HL-60 (cell line): ENCODE results near the gene TMEM72.

ENCODE experiments used
- DNase-seq, 2 experiments: peaks; one replicate each; pipeline ENCODE4 v3.0.0-alpha.2; 2010 to 2020; ENCODE audit warnings: low read depth in 1 of 2, low spot score in 1 of 2
- H3K27ac ChIP-seq: fragments of 250-450 bp; sonication (Bioruptor Pico); replicated peaks from 2 replicates; pipeline ENCODE4 v1.5.1; 2020; ENCODE audit warnings: mild to moderate bottlenecking, moderate library complexity
- H3K27me3 ChIP-seq: fragments of 250-450 bp; sonication (Bioruptor Pico); 2 replicates; pipeline ENCODE4 v1.5.1; 2021; ENCODE audit warnings: mild to moderate bottlenecking, moderate library complexity; ENCODE audit not compliant: insufficient read depth, poor library complexity, severe bottlenecking
- H3K4me3 ChIP-seq: replicated peaks from 2 replicates; pipeline ENCODE4 v1.5.1; 2011; ENCODE audit warnings: mild to moderate bottlenecking, control low read depth, low read length; ENCODE audit not compliant: insufficient read depth
- GABPA ChIP-seq: IDR thresholded peaks from 2 replicates; pipeline ENCODE4 v1.6.1; 2012; ENCODE audit warnings: low read depth
- POLR2AphosphoS5 ChIP-seq: IDR thresholded peaks from 2 replicates; pipeline ENCODE4 v1.6.1; 2012; ENCODE audit warnings: low read depth
- SPI1 ChIP-seq: IDR thresholded peaks from 2 replicates; pipeline ENCODE4 v1.6.1; 2012; ENCODE audit warnings: low read depth, mild to moderate bottlenecking, borderline replicate concordance
- TF ChIP-seq, protein P1 (sequence below): IDR thresholded peaks from 2 replicates; pipeline ENCODE4 v1.6.1; 2012; ENCODE audit warnings: low read depth; ENCODE audit not compliant: insufficient replicate concordance
- TF ChIP-seq, protein P2 (sequence below): IDR thresholded peaks from one replicate; pipeline ENCODE4 v1.5.1; 2011; ENCODE audit warnings: low read length, control low read depth, inconsistent platforms; ENCODE audit not compliant: insufficient read depth

The TMEM72 gene

DNA sequence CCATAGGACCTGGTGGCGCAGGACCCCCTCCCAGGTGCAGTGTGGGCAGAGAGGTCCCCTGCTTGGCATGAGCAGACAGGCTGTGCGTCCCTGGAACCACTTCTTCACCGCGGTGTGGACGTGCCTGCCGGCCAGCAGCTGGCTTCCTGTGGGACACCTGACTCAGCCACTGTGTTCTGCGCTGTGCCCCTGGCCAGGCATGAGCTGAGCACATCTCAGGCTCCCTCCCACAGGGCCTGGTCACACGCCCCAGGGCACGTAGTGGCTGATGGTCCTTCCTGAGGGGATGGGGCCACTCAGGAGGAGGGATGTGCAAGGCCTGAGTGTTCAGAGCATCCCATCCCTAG is 71.0 kb downstream of the TMEM72 start:
- Histone ChIP-seq H3K27me3 (no peaks in the 10 kb centered on the region), H3K27ac (no peak overlapping the region), H3K4me3 (no peak overlapping the region)
- TF ChIP-seq, protein P1, sequence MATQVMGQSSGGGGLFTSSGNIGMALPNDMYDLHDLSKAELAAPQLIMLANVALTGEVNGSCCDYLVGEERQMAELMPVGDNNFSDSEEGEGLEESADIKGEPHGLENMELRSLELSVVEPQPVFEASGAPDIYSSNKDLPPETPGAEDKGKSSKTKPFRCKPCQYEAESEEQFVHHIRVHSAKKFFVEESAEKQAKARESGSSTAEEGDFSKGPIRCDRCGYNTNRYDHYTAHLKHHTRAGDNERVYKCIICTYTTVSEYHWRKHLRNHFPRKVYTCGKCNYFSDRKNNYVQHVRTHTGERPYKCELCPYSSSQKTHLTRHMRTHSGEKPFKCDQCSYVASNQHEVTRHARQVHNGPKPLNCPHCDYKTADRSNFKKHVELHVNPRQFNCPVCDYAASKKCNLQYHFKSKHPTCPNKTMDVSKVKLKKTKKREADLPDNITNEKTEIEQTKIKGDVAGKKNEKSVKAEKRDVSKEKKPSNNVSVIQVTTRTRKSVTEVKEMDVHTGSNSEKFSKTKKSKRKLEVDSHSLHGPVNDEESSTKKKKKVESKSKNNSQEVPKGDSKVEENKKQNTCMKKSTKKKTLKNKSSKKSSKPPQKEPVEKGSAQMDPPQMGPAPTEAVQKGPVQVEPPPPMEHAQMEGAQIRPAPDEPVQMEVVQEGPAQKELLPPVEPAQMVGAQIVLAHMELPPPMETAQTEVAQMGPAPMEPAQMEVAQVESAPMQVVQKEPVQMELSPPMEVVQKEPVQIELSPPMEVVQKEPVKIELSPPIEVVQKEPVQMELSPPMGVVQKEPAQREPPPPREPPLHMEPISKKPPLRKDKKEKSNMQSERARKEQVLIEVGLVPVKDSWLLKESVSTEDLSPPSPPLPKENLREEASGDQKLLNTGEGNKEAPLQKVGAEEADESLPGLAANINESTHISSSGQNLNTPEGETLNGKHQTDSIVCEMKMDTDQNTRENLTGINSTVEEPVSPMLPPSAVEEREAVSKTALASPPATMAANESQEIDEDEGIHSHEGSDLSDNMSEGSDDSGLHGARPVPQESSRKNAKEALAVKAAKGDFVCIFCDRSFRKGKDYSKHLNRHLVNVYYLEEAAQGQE: no peak
- no peak for TF ChIP-seq GABPA
- no peak for TF ChIP-seq SPI1
- no peak for TF ChIP-seq POLR2AphosphoS5
- DNase-seq: no peak

DNA sequence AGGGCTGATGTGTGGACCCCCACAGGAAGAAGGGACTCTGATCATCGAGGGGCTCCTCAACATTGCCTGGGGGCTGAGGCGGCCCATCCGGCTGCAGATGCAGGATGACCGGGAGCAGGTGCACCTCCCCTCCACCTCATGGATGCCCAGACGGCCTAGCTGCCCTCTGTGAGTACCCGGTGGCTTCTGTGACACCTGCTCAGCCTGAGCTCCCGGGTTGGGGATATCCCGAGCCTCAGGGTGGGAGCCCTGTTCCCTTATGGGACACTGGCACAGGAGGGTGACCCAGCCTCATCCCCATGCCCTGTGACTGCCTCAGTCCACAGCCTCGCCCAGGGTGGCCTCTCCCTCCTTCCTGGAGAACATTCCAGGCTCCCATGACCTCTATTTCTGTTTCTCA is 71.4 kb downstream of the TMEM72 start:
- DNase-seq: no peak
- H3K27ac ChIP-seq: no peak overlapping the region
- no peak for TF ChIP-seq GABPA
- H3K27me3 ChIP-seq: no peaks in the 10 kb centered on the region
- no peak overlapping the region for H3K4me3 ChIP-seq

DNA sequence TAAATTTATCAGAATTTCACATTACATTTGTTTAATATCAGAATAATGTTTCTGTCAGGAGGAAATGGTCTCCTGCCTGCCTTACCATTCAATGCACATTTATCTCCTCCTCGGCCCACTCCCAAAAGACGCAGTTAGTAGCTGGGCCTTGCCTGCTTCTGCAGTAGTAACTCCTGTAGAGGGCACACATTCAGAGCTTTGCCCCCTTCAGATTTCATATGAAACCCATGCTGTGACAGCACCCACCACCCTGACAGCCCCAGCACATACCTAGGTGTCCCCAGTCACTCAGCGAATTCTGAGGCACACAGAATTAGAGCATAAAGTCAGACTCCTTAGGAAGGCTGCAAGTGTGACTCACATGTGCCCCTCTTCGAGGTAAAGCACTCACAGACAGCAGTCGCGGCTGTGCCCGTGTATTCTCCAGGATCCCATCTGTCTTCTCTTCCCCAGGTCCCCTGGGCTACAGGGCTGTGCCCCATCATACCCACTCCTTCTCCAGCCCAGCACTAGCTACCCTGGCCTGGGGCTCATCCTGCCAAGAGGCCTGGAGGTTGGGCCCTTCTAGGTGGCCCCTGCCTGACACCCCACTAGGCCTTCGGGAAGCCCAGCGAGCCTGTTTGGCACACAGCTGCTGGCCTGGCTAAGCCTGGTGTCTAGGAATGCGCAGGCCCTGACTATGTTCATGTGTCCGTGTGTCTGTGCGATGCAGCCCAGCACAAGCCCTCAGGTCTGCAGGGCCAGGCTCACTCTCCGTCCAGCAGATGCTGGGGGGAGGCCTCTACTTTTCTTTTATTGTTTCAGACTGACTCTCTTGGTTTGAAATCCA is 72.1 kb downstream of the TMEM72 start:
- no peak for TF ChIP-seq SPI1
- TF ChIP-seq POLR2AphosphoS5: no peak
- TF ChIP-seq, protein P2, sequence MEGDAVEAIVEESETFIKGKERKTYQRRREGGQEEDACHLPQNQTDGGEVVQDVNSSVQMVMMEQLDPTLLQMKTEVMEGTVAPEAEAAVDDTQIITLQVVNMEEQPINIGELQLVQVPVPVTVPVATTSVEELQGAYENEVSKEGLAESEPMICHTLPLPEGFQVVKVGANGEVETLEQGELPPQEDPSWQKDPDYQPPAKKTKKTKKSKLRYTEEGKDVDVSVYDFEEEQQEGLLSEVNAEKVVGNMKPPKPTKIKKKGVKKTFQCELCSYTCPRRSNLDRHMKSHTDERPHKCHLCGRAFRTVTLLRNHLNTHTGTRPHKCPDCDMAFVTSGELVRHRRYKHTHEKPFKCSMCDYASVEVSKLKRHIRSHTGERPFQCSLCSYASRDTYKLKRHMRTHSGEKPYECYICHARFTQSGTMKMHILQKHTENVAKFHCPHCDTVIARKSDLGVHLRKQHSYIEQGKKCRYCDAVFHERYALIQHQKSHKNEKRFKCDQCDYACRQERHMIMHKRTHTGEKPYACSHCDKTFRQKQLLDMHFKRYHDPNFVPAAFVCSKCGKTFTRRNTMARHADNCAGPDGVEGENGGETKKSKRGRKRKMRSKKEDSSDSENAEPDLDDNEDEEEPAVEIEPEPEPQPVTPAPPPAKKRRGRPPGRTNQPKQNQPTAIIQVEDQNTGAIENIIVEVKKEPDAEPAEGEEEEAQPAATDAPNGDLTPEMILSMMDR: no peak
- TF ChIP-seq, protein P1: no peak
- no peak for TF ChIP-seq GABPA
- Histone ChIP-seq H3K4me3 (no peak overlapping the region), H3K27me3 (no peaks in the 10 kb centered on the region), H3K27ac (no peak overlapping the region)
- no peak for DNase-seq

DNA sequence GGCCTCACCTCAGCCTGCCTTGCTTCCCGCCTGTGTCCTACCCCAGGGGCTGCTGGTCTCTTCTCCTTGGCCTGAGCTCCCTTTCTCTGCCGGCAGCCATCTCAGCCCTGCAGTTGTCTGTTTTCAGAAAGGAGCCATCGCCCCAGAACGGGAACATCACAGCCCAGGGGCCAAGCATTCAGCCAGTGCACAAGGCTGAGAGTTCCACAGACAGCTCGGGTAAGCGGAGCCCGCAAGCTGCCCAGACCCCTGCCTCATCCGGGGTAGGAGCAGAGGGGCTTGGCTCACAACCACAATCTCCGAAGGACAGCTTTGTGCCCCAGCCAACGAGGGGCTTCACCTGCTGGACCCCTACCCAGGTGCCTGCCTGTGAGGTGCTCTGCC is 72.8 kb downstream of the TMEM72 start:
- TF ChIP-seq POLR2AphosphoS5: no peak
- TF ChIP-seq, protein P2: no peak

DNA sequence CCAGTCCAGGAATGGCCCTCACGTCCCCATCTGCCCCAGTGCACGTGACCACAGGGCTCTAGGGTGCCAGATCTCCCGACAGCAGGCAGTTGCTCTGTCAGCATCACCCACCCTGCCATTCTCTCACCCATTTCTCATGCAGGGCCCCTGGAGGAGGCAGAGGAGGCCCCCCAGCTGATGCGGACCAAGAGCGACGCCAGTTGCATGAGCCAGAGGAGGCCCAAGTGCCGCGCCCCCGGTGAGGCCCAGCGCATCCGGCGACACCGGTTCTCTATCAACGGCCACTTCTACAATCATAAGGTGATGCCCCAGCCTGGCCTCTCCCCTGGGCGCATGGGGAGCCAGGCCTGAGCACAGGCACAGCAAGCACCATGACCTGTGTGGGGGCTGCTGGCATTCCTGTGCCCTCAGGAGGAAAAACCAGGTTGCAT is 73.5 kb downstream of the TMEM72 start:
- Histone ChIP-seq H3K4me3 (no peak overlapping the region), H3K27me3 (no peaks in the 10 kb centered on the region), H3K27ac (no peak overlapping the region)
- no peak for DNase-seq
- TF ChIP-seq, protein P1: no peak
- TF ChIP-seq SPI1 (no peak), GABPA (no peak)

More for the DNA sequence above, 72.8 kb downstream of the TMEM72 start:
- Histone ChIP-seq H3K27me3 (no peaks in the 10 kb centered on the region), H3K4me3 (no peak overlapping the region), H3K27ac (no peak overlapping the region)
- no peak for DNase-seq
